Measurements from ENCODE around the gene PLCL2.

GRCh38 chr3:17023006-17023664, 138.4 kb downstream of the PLCL2 start:
- TF ChIP-seq POLR2AphosphoS5 (IDR thresholded peaks at IDR 0.05; ENCODE audit: low read depth, low read length) (no peak), TAF1 (IDR thresholded peaks at IDR 0.05; ENCODE audit: low read depth, low read length) (no peak)
